Measurements from ENCODE around the gene TFDP3. TPM values are rescaled to one million over a fixed set of nuclear protein-coding genes. Genes with fewer than 3 reads are reported as not detected.

The TFDP3 gene, protein sequence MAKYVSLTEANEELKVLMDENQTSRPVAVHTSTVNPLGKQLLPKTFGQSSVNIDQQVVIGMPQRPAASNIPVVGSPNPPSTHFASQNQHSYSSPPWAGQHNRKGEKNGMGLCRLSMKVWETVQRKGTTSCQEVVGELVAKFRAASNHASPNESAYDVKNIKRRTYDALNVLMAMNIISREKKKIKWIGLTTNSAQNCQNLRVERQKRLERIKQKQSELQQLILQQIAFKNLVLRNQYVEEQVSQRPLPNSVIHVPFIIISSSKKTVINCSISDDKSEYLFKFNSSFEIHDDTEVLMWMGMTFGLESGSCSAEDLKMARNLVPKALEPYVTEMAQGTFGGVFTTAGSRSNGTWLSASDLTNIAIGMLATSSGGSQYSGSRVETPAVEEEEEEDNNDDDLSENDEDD
- not detected for polyA plus RNA-seq (ENCODE audit: insufficient read length in 3 of 3)
- long read RNA-seq, donor 1, partial matches to known transcripts: 0 of 1 reads
- long read RNA-seq, donor 1, other reads (novel, unspliced or antisense): 0 of 1 reads
- long read RNA-seq, donor 2: 0 reads
- long read RNA-seq, donor 3, partial matches to known transcripts: 0 of 1 reads
- long read RNA-seq, donor 3, other reads (novel, unspliced or antisense): 0 of 1 reads
- long read RNA-seq, donor 4: 0 reads
- long read RNA-seq, donor 5, partial matches to known transcripts: 0 of 2 reads
- long read RNA-seq, donor 5, other reads (novel, unspliced or antisense): 0 of 2 reads
- long read RNA-seq, donor 6: 0 reads
- long read RNA-seq, donor 7: 0 reads
- long read RNA-seq, donor 8: 0 reads
- long read RNA-seq, donor 9: 0 reads
- long read RNA-seq, donor 10: 0 reads
- long read RNA-seq, donor 11: 0 reads
- long read RNA-seq, donor 12: 0 reads
- long read RNA-seq, donor 13: 0 reads
- long read RNA-seq, donor 14, partial matches to known transcripts: 0 of 1 reads
- long read RNA-seq, donor 14, other reads (novel, unspliced or antisense): 0 of 1 reads
- long read RNA-seq, donor 15: 0 reads
- long read RNA-seq, donor 16: 0 reads

DNA sequence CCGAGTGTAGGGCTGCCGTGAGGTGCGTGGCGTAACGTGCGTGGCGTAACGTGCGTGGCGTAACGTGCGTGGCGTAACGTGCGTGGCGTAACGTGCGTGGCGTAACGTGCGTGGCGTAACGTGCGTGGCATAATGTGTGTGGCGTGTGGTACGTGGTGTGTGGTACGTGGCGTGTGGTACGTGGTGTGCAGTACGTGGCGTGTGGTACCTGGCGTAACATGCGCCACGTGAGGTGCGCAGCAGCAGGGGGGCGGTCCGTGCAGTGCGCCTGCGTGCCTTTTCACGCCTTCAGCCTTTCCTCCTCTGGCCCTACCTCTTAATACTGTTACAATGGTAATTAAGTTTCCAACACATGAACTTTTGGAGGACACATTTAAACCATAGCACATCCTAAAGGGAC, at the start of gene TFDP3:
TFDP3 (minus strand) TSS at position 26 of the 400 bp plus-strand sequence. CDS start 95 bp downstream, outside the sequence.
- DNase-seq: no peak

DNA sequence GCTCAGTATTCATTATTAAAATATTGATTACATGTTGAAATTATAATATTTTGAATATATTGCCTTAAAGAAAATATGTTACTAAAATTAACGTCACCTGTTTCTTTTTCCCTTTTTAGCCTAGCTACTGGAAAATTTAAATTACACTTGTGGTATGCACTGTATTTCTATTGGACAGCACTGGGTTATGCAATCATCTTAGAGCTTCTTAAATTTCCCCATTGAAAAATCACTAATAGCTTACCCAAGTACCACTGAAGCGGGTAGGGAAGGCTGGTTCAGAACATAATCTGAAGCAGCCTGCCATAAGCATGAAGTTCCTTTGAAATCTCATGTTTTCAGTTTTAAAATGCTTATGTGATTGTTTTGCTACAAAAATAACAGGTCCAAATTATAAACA, 49.5 kb upstream of the TFDP3 start:
- no peak for DNase-seq

DNA sequence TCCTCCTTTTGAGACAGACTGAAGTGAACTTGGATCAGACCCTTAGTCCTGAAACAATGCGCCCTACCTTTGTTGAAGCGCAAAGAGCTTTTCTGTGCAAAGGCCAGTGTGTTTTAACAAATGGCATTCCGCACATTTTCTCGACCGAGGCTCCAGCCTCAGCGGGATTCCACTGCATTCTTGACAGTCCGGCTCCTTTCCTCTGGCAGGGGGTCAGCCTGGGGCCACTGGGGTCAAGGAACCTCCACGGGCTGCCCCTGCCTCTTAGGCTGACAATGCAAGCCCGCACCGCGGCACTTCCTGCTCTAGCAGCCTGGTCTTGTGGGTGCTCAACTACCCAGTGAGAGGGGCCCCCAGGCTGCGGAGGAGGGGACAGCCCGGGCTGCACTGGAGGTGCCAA, 47.2 kb upstream of the TFDP3 start:
- peak; percentile 28 for DNase-seq

DNA sequence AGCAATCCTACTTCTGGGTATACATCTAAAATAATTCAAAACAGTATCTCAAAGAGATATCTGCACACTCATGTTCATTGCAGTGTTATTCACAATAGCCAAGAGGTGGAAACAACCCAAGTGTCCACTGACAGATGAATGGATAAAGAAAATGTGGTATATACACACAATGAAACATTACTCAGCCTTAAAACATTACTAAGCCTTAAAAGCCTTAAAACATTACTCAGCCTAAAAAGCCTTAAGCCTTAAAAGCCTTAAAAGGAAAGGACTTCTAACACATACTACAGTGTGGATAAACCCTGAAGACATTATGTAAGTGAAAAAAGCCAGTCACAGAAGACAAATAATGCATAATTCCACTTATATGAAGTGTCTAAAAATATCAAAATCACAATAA, 40.3 kb upstream of the TFDP3 start:
- DNase-seq: no peak

DNA sequence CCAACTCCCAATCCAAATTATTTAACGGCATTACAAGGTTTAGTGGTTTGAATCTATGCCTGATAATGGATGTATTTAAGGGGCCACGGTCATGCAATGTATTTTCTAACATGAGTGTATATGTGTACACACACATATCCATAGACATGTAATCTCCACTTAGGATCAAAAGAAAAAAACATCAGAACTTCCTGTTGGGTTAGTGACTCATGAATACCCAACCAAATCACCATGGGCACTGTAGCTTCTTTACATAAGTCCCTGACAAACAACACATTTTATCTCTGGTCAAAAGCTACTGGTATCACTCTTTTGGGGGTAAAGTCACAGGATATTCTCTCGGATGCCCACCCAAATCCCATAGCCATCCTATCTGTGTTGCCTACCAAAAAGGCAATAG, 36.5 kb upstream of the TFDP3 start:
- no peak for DNase-seq

DNA sequence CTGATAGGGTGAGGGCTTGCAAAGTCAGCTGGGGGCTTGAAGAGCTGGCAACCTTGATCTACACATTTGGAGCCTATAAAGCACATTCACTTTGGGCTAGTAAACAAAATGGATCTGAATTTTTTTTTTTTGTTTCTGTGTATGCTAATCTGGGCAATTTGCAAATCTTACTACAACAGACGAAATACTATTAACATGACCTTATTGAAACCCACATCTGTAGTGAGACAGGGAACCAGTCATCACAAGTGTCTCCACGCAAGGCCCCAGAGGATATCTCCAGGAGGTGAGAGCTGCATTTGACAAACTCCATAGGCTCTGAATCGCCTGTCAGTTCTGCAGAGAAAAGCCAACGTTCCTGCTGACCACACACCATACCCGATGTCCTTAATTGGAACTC, 33.0 kb upstream of the TFDP3 start:
- no peak for DNase-seq

DNA sequence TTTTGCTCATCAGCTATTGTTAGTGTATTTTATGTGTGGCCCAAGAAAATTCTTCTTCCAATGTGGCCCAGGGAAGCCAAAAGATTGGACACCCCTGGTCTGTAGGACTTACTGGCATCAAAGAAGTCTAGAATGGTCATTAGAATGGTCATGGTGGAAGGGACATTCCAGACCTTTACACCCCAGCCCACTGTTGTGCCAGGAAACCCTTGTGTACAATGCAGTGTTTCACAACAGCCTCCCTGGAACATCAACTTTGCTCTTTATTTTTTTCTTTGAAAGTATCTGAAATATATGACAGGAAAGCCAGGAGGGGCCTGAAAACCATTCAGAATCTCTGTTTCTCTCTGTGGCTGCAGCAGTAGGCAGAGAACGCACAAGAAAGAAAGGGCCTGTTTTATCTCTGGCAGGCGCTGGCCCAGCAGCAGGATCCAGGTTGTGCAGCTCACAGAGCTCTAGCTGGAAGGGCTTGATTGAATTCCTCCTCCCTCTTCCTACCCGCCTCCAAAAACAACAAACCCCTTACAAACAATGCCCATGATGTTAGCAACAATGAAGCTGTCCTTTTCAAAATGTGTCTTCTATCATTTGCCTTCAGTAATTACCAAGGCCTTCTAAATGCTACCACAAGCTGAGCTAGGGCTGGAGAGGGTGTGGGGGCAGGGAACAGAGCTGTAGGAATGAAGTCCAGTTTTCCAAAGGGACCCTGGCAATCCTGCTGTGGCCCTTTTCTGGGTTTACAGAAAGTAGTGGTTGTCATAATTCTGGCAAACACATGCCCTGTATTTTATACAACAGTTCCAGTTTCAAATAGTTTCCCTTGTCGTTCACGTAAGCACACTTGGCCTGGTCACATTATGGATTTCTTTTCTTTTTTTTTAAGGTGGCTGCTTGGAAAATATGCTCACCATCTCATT, 32.3 kb upstream of the TFDP3 start:
- no peak for DNase-seq

DNA sequence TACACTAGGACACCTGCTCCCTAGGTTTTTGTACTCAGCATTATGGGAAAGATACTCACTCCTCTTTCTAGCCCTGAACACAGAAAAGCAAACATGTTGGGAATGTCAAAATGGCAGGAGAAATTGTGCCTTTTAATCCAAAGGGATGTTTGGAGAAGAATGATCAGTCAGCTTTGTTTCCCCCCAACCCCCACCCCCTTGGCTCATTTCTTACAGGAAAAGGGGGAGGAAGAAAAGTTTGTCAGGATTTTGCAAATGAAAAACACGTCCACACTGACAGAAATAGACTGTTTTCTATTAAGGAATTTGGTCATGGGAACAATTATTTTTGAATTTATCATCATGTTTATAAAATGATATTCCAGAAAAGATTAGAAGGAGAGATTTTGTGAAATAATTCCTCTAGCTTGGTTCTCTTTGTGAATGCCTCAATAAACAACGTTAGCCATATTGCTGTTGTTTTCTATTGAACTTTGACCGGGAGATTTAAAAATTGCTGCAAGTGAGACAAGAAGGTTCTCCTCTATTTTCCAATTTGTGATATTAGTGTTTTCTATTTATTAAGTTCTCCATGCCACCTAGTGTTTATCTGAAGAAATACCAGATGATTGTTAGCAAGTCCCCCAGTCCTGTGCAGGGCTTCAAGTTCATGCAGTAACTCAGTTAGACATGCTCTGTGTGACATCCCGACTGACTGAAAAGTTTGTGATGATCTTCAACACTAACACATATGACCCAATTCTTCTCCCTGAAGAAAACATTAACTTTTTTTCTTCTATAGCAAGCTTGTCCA, 31.3 kb upstream of the TFDP3 start:
- DNase-seq: no peak

DNA sequence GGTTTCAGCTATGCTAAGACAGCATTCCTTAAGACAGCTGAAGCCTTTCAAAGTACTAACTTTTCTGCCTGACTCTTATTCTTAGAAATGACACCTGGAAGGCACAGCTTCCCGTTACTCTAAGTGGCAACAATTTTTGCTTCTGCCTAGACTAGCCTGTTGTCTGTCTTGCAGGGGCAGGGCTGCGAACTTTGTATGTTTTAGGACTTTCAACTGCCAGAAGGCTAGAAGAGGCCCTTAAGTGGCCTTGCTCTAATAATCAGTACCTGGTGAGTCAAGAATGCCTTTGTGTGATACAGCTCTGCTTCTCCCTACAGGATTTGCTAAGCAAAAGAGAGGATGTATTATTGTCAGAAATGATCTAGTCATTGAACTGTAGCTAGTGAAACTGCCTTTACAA, 30.0 kb upstream of the TFDP3 start:
- DNase-seq: no peak

DNA sequence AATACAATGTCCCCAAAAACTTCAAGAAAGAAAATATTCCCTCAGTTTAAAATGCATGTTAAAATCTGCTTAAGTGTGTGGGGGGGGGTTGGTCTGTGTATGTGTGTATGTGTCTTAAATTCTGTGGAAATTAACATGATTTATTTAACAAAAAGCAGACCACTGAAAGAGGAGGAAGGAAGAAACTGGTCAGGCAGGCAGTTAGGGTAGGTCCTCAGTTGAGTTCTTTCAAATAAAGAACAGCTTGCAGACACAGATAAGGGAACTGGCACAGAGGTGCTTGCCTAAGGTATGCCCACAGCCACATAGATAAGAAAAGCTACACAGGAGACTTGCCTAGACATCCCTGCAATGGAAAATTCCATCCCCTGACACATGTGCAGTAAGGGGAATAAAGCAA, 28.8 kb upstream of the TFDP3 start:
- no peak for DNase-seq

DNA sequence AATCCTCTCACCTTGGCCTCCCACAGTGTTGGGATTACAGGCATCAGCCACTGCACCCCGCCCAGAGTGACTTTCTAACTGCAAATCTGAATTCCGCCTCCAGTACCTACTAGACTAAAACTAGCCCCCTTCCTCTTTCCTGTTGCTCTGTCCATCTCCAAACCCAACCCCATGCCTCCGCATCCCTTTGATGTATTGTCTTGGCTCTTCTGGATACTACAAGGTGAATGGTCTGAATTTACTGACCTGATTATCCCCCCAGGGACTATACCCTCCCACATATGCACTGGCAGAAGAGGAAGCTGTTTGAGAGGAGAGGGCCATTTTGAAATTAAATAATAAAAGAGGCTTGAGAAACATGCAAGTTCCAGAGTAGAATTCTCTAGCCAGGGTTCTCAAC, 17.7 kb upstream of the TFDP3 start:
- DNase-seq: no peak

DNA sequence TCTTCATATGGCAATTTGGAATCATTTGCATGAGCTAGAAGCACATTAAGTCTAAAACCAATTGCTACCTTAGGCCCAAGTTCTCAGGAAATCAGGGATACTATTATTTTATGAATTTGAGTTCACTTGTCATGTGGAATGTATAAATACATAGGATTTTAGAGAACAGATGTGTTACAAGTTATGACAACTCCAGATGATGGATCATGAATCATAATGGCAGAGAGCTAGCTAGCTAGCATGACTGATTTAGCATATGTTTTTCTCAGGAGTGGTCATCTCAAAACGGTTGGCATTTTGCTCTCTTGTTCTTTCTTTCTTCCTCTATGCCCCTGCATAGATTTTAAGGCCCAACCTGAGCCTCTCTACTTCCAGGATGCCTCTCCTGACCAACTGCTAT, 14.2 kb upstream of the TFDP3 start:
- no peak for DNase-seq

DNA sequence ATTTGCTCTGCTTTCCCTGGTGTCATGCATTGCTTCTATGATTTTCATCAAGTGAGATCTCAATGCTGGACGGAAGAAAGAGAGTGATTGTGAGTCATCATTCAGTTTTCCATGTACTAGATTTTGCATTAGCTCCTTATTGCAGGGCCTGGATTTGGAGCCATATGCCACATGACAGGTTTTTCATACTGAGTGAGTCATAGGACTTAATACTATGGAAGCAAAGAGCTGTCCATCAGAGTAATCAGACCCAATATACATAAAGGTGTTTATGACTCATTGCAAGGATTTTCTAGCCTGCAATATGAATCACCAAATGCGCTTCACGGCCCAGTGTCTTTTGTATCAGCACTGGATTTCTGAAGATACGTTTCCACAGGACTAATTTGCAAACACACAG, 11.2 kb upstream of the TFDP3 start:
- DNase-seq: no peak

DNA sequence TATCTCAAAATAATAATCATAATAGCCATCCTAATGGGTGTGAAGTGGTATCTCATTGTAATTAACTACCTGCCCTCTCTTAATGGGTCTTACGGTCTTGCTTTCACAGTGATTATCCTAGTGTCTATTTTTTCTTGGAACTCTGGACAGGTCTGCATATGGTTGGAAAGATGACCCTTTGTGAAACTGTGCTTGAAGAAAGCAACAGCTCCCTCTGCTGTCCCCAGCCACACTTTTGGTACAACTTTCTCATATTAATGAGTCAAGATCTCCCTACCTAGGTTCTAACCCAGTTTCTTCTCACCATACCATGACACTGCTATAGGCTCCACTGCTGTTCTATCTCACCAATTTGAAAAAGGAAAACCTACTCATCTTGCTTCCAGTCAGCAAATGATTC, 2.4 kb downstream of the TFDP3 start:
- peak; percentile 16 for DNase-seq

DNA sequence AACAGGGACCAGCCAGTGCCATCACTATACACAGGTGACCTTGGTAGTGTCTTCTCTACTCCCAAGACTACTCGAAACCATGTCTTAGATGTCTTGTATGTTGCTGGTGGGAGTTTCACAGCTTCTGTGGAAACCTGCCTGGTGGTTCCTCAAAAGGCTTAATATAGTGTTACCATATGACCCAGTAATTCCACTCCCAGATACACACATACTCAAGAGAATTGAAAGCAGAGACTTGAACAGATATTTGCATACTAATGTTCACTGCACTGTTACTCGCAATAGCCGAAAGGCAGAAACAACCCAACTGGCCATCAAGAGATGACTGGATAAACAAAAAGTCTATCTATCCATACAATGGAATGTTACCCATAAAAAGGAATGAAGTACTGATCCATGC, 3.1 kb downstream of the TFDP3 start:
- DNase-seq: no peak

DNA sequence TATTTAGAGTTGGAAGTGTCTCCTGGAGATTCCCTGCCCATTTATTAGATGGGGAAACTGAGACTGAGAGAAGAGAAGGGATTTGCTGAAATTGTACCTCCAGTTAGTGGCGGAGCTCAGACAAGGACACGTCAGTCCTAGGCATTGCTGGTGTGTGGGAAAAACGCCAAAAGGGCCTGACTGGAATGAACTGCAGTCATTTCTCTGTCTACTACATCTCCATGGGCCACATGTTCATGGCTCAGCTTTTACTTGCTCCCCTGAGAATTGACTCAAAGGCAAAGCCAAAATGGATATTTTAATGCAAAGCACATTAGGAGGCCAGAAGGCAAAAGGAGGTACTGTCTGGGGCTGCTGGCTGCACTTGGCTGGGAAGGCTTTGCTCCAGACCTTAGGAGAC, 3.9 kb downstream of the TFDP3 start:
- no peak for DNase-seq

DNA sequence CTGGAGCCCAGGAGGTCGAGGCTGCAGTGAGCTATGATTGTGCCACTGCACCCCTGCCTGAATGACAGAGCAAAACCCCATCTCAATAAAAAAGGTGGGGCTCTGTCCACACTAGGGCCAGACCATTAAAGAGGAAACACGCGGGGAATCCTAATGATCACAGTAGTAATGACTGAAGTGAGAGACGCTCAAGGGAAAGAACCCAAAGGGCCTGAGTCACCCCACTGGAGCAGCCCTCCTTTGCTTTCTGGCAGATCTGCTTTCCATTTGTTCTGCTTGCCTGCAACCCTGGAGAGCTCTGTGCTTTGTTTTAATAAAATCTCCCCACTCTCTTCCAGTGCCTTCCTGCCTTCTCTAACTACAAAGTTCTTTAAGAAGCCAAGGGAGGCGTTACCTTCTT, 5.0 kb downstream of the TFDP3 start:
- no peak for DNase-seq

DNA sequence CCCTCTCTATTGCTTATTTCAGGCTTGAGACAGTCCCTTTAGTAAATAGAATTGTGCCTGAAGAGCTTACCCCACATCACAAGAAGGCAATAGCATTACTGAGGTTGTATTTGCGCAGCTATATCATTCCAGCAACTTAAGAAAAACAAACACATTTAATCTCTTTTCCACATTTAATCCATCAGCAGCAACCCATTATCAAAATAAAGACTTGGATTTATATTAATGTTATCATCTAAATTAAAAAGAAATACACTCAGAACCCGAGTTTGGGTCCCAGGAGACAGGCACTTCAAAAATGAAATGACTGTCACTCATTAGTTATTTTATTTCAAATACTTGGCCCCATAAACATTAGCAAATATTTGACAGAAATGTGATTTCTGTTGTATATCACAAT, 10.4 kb downstream of the TFDP3 start:
- DNase-seq: no peak

DNA sequence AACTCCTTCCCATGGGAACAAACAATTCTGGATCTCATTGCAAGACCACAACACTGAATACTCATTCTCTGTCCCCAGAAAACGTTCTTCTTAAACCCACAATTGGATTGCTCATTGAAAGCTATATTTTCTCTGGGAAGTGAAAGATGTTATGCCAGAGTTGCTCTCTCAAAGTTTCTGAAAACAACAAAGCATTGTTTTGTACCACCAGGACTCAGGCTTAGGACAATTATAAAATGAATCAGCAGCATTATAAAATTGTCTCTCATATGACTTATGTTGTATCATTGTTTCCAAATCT, 26.5 kb downstream of the TFDP3 start:
- no peak for DNase-seq

DNA sequence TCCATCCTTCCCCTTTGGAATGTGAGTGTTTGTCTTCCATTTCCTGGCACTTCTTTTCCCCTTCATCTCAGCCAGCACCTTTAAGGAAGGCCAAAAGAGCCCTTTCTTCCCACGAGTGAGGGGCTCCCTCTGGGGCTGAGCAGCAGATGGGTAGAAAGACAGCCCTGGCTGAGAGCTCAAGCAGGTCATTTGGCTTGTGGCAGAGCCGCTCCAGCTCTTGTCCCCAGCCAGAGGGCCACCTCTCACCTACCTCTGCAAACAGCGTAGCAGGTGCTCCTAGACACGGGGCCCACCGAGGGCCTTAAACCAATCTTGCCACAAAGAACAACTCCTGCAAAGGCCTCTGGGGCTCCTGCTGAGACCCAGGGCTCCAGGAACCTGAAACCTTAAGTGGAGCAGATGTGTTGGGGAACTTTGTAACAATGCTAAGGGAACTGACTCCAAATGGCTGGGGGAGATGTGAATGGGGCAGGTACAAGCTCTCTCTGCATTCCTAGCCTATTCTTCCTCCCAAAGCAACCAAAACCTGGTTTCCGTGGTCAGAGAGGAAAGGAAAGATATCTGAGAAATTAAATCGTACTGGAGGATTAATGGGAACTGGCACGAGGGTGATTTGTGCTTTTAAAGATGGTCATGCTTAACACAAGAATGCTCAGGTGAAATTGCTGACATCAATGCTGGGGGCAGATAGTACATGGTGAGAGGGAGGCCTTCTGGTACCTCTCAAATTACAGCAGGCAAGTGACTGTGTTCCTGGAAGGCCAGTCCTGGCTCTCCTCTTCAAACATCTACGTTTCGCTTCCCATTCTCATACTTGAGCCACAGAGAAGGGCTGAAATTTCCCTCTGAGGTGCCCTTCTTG, 27.0 kb downstream of the TFDP3 start:
- peak; percentile 11 for DNase-seq
